Activated CD4-positive, alpha-beta T cell treated with anti-CD3 and anti-CD28 coated beads for 24 hours (primary cell): ENCODE results near the gene ZNF407.
"Not testable (repeated sequence)": the region's sequence is repeated elsewhere in the genome, so short reads cannot be mapped to it uniquely, and the experiment has no call there.

Experiments used
- DNase-seq, 2 donors: peaks; one replicate each; pipeline ENCODE4 v3.0.0-alpha.2; 2020; ENCODE audit warnings: low read depth in 2 of 2

The ZNF407 gene

GRCh38 chr18:74597662-74598349, at the start of gene ZNF407:
ZNF407 (plus strand) TSS chr18:74597870; CDS start chr18:74631020, 33,150 bp downstream.
- DNase-seq, result peak; percentile 76 to 79

- no peak for DNase-seq
Measured at GRCh38 chr18:74549591-74550104, 48.0 kb upstream of the ZNF407 start.

GRCh38 chr18:74550886-74551285, 46.8 kb upstream of the ZNF407 start:
- no peak for DNase-seq

GRCh38 chr18:74551452-74551851, 46.2 kb upstream of the ZNF407 start:
- no peak for DNase-seq

- DNase-seq, result peak; percentile 55 to 71
Measured at GRCh38 chr18:74551936-74552555, 45.6 kb upstream of the ZNF407 start.

- no peak for DNase-seq
Measured at GRCh38 chr18:74556126-74556525, 41.5 kb upstream of the ZNF407 start.

- DNase-seq, result no peak
Measured at GRCh38 chr18:74558096-74558495, 39.6 kb upstream of the ZNF407 start.

- DNase-seq, result no peak
Measured at GRCh38 chr18:74562131-74562730, 35.4 kb upstream of the ZNF407 start.

GRCh38 chr18:74562775-74563174, 34.9 kb upstream of the ZNF407 start:
- no peak for DNase-seq

GRCh38 chr18:74563999-74564398, 33.7 kb upstream of the ZNF407 start:
- no peak for DNase-seq

GRCh38 chr18:74565164-74565563, 32.5 kb upstream of the ZNF407 start:
- not testable (repeated sequence) for DNase-seq

- not testable (repeated sequence) for DNase-seq
Measured at GRCh38 chr18:74565993-74566392, 31.7 kb upstream of the ZNF407 start.

GRCh38 chr18:74567822-74568221, 29.8 kb upstream of the ZNF407 start:
- no peak for DNase-seq

- no peak for DNase-seq
Measured at GRCh38 chr18:74569401-74569800, 28.3 kb upstream of the ZNF407 start.

GRCh38 chr18:74570266-74570665, 27.4 kb upstream of the ZNF407 start:
- no peak for DNase-seq

GRCh38 chr18:74571895-74572680, 25.6 kb upstream of the ZNF407 start:
- DNase-seq, result no peak

GRCh38 chr18:74573053-74573452, 24.6 kb upstream of the ZNF407 start:
- DNase-seq, result no peak

- no peak for DNase-seq
Measured at GRCh38 chr18:74574916-74575315, 22.8 kb upstream of the ZNF407 start.

GRCh38 chr18:74577019-74577418, 20.7 kb upstream of the ZNF407 start:
- no peak for DNase-seq

- DNase-seq, result no peak
Measured at GRCh38 chr18:74579496-74580065, 18.1 kb upstream of the ZNF407 start.

GRCh38 chr18:74582642-74583041, 15.0 kb upstream of the ZNF407 start:
- no peak for DNase-seq

GRCh38 chr18:74587441-74587840, 10.2 kb upstream of the ZNF407 start:
- no peak for DNase-seq
